ENCODE measurements around the gene OLIG2. TPM values are rescaled to one million over a fixed set of nuclear protein-coding genes. Genes with fewer than 3 reads are reported as not detected.

Gene OLIG2
- total and polyA plus RNA-seq, 2 of the 4 experiments (the other 2 are of a cell fraction), result not detected

GRCh38 chr21:33073636-33074035 lies 47.9 kb downstream of the OLIG2 start:
- Histone ChIP-seq H4K8ac (ENCODE audit: low read depth in 2 of 2, low read length in 2 of 2) (no peak overlapping the region), H3K79me1 (ENCODE audit: low read depth in 1 of 2, low read length in 2 of 2) (no peaks in the 10 kb centered on the region), H3K36me3 (ENCODE audit: control insufficient read depth, insufficient read depth, low read length) (no peaks in the 10 kb centered on the region), H3K27me3 (ENCODE audit: control insufficient read depth, insufficient read depth, low read length) (peaks cover 90% of the 10 kb centered on the region), H2BK20ac (ENCODE audit: low read depth, low read length) (no peak overlapping the region), H2AK5ac (ENCODE audit: low read depth, low read length) (no peak overlapping the region), H4K91ac (ENCODE audit: insufficient read depth, low read depth, low read length) (no peak overlapping the region), H3K4ac (ENCODE audit: low read depth, low read length) (no peak overlapping the region), H3K9me3 (ENCODE audit: control insufficient read depth, insufficient read depth, low read length) (peaks cover 4% of the 10 kb centered on the region; the same call in 1 of the 2 replicates), H3K9me1 (ENCODE audit: insufficient read depth, low read length) (no peaks in the 10 kb centered on the region), H3K27ac (ENCODE audit: insufficient read depth, low read length) (no peak overlapping the region), H2BK120ac (ENCODE audit: low read depth, low read length) (no peak overlapping the region), H3K14ac (replicated peaks; ENCODE audit: low read depth, low read length) (no peak overlapping the region), H2AK9ac (replicated peaks; ENCODE audit: low read depth, low read length, poor library complexity) (no peak overlapping the region), H3K18ac (ENCODE audit: low read depth, low read length) (no peak overlapping the region), H4K5ac (ENCODE audit: low read depth, low read length) (no peak overlapping the region), H2BK5ac (ENCODE audit: low read depth, low read length, poor library complexity, severe bottlenecking) (no peak overlapping the region), H3K4me1 (ENCODE audit: control insufficient read depth, insufficient read depth, low read length) (peaks cover 2% of the 10 kb centered on the region; the same call in 1 of the 2 replicates), H3K23ac (ENCODE audit: low read depth, low read length) (no peak overlapping the region), H3K4me3 (ENCODE audit: insufficient read depth, low read depth, low read length) (no peak overlapping the region), H3K9ac (ENCODE audit: low read depth, low read length) (no peak overlapping the region), H4K20me1 (ENCODE audit: insufficient read depth, low read length) (no peaks in the 10 kb centered on the region; the same call in 1 of the 2 replicates), H2BK15ac (ENCODE audit: low read depth, low read length) (no peak overlapping the region), H2AFZ (replicated peaks; ENCODE audit: low read length, poor library complexity) (no peak overlapping the region), H3K4me2 (ENCODE audit: low read depth, low read length) (no peak overlapping the region), H3K56ac (ENCODE audit: extremely low read depth, insufficient read depth, low read length) (no peak overlapping the region)
- in situ Hi-C loops (cut with MboI; ENCODE audit: low sequenced_read_pairs) (no loop called here), dilution Hi-C loops (cut with HindIII; ENCODE audit: low sequenced_read_pairs, unreplicated experiment) (no loop called here), intact Hi-C loops (cut with micrococcal nuclease) (no loop called here)
- ATAC-seq (ENCODE audit: low read depth), result no peak
- CTCF ChIA-PET, result no interaction called here
- DNase-seq, result no peak
- WGBS, 2 experiments (ENCODE audit: extremely low coverage in 2 of 2, insufficient read length in 1 of 2), result 17% methylated on average over 1 of the region's 4 CpGs; no CpG with 5 or more reads in 1 of the 2 experiments
- no TSS peak for BruUV-seq (replicated peaks)
- TF ChIP-seq POLR2A (IDR thresholded peaks at IDR 0.05; ENCODE audit: low read depth, low read length) (no peak), ELK1 (IDR thresholded peaks at IDR 0.05; ENCODE audit: borderline replicate concordance, low read depth, low read length) (no peak), SMC3 (IDR thresholded peaks at IDR 0.05; ENCODE audit: low read depth, low read length) (no peak), CEBPB (IDR thresholded peaks at IDR 0.05; ENCODE audit: low read depth, low read length) (no peak), RCOR1 (IDR thresholded peaks at IDR 0.05; ENCODE audit: insufficient replicate concordance, low read length) (no peak)
- POLR2A ChIA-PET (ENCODE audit: unreplicated experiment), result interaction anchor here (0.6 kb wide), 1 partner anchor 302 kb away, joined by 6 read pairs; the partner anchor contains the start of gene PAXBP1
